Psoas muscle (tissue), 8 donors: ENCODE measurements around the gene VPS41. TPM values are rescaled to one million over a fixed set of nuclear protein-coding genes. Genes with fewer than 3 reads are reported as not detected.

Experiments
- ATAC-seq, 4 donors: fragments of 200-7000 bp; cut with Tn5 transposase; one replicate each; pipeline ENCODE4 v1.9.1; 2020; ENCODE audit warnings: moderate library complexity in 3 of 4, mild to moderate bottlenecking in 2 of 4
- DNase-seq, 2 donors: peaks; one replicate each; pipeline ENCODE4 v3.0.0-alpha.2; 2020
- H3K27ac ChIP-seq: fragments of 200-600 bp; one replicate; pipeline ENCODE4 v1.8.0; 2022
- H3K27me3 ChIP-seq, 3 donors: fragments of 200-600 bp in 1 of 3; one replicate each; pipeline versions ENCODE4 v1.6.1 to v1.8.0; 2013 to 2022; ENCODE audit warnings: low read length in 2 of 3, mild to moderate bottlenecking in 2 of 3, moderate library complexity in 1 of 3; ENCODE audit not compliant: insufficient read depth in 3 of 3
- H3K36me3 ChIP-seq, 2 donors: fragments of 200-600 bp in 1 of 2; one replicate each; pipeline versions ENCODE4 v1.6.1 to v1.8.0; 2013 to 2022; ENCODE audit warnings: low read depth in 1 of 2, mild to moderate bottlenecking in 1 of 2, moderate library complexity in 1 of 2; ENCODE audit not compliant: insufficient read depth in 1 of 2
- H3K4me1 ChIP-seq: fragments of 200-600 bp; one replicate; pipeline ENCODE4 v1.8.0; 2022
- H3K4me3 ChIP-seq: fragments of 200-600 bp; one replicate; pipeline ENCODE4 v1.8.0; 2022; ENCODE audit warnings: mild to moderate bottlenecking
- H3K9me3 ChIP-seq: fragments of 200-600 bp; one replicate; pipeline ENCODE4 v1.8.0; 2022
- WGBS, 3 donors: extraction: QIAGEN DNeasy Blood & Tissue Kit; methylation state at CpG; one replicate each; pipeline versions ENCODE4 v1.1.6 to v1.1.7; 2013; 5-methylcytosine and 5-hydroxymethylcytosine counted together
- intact Hi-C, 2 donors: fragments of 100-400 bp; cut with DNase I; formaldehyde crosslinking; loops; one replicate each; pipeline versions ENCODE4 v1.11.0 to v1.14.2; 2022
- polyA plus RNA-seq, 3 donors: library from polyadenylated mRNA; stranded (reverse); fragments of 200-250 nt; gene quantifications; one replicate each; pipeline ENCODE4 v1.2.3, GENCODE V29; 2013
- total RNA-seq, 4 donors: library from RNA; stranded (reverse); fragmentation: NEBNext Ultra II Directional in 2 of 4; extraction: Animal tissue kit (Norgen Biotek cat#: 25700) in 2 of 4; gene quantifications; one replicate each; pipeline versions ENCODE4 v1.2.1 to v1.2.4, GENCODE V29; 2021 to 2023
- TF ChIP-seq, protein P1 (sequence below): fragments of 200-600 bp; IDR thresholded peaks from one replicate; pipeline ENCODE4 v1.8.0; 2022; ENCODE audit warnings: antibody characterized with exemption
- donor health status: healthy with polysubstance abuse.
- donor health status: DM: no; HTN: no; CAD: no; lungs with moderate emphysema.
- donor health status: Bipolar disorder and iron deficiency.
- donor health status: healthy.
- donor health status: DM: yes; HTN: yes; CAD: no.
- donor health status: DM: no; HTN: no; CAD: no.
- donor health status: DM: no; HTN: no; CAD: no.
- donor health status: DM: yes; HTN: yes; CAD: no.

VPS41 gene
- total and polyA plus RNA-seq, 7 donors: 4.6 to 28.3 (median 13.8) TPM

DNA sequence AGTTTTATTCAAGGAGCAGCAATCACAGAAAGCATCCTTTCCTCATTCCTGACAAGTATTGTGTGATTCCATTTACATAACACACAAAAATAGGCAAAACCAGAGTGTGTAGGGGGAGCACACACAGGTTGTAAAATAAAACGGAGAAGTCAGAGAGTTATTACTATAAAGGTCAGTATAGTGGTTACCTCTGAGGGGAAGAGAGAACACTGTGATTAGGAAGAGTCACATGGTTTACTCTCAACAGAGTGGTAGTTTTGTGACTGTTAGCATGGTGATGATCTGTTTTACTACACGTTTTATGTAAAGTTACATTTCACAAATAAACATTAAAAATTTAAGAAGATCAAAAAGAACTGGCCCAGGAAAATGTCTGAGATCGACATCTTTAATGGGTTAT, 74.6 kb downstream of the VPS41 start:
- H3K4me3 ChIP-seq: no peak overlapping the region
- ATAC-seq: no peak
- H3K27ac ChIP-seq: no peak overlapping the region
- H3K4me1 ChIP-seq: no peaks in the 10 kb centered on the region
- H3K9me3 ChIP-seq: no peaks in the 10 kb centered on the region
- H3K27me3 ChIP-seq: no peaks in the 10 kb centered on the region
- TF ChIP-seq, protein P1, sequence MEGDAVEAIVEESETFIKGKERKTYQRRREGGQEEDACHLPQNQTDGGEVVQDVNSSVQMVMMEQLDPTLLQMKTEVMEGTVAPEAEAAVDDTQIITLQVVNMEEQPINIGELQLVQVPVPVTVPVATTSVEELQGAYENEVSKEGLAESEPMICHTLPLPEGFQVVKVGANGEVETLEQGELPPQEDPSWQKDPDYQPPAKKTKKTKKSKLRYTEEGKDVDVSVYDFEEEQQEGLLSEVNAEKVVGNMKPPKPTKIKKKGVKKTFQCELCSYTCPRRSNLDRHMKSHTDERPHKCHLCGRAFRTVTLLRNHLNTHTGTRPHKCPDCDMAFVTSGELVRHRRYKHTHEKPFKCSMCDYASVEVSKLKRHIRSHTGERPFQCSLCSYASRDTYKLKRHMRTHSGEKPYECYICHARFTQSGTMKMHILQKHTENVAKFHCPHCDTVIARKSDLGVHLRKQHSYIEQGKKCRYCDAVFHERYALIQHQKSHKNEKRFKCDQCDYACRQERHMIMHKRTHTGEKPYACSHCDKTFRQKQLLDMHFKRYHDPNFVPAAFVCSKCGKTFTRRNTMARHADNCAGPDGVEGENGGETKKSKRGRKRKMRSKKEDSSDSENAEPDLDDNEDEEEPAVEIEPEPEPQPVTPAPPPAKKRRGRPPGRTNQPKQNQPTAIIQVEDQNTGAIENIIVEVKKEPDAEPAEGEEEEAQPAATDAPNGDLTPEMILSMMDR: no peak
- WGBS, 3 donors: 75 to 81% (median 76%) methylated on average over 3 of the region's 3 CpGs
- no peak for DNase-seq
- intact Hi-C loops: no loop called here
- no peaks in the 10 kb centered on the region for H3K36me3 ChIP-seq

DNA sequence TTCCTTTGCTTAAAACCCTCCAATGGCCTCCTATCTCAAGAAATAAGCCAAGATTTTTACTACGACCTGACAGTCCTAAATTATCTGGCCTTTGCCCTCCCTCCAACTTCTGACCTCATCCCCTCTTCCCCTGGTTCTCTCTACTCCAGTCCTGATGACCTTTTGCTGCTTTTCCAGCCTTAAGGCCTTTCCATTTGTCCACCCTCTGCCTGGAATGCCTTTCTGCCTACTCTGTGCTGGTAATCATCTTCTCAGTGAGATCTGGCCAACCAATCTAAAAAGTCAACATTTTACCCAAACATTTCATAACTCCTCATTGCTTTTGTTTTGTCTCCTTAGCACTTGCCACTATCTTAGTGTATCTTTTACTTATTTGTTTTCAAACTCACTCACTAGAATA, 75.7 kb downstream of the VPS41 start:
- no peak overlapping the region for H3K4me3 ChIP-seq
- H3K4me1 ChIP-seq: no peaks in the 10 kb centered on the region
- H3K9me3 ChIP-seq: no peaks in the 10 kb centered on the region
- no peaks in the 10 kb centered on the region for H3K36me3 ChIP-seq
- DNase-seq: no peak
- intact Hi-C loops: no loop called here
- 67 to 74% (median 67%) methylated on average over 1 of the region's 1 CpG for WGBS, 3 donors
- TF ChIP-seq, protein P1: no peak
- no peak for ATAC-seq
- no peaks in the 10 kb centered on the region for H3K27me3 ChIP-seq
- H3K27ac ChIP-seq: no peak overlapping the region

DNA sequence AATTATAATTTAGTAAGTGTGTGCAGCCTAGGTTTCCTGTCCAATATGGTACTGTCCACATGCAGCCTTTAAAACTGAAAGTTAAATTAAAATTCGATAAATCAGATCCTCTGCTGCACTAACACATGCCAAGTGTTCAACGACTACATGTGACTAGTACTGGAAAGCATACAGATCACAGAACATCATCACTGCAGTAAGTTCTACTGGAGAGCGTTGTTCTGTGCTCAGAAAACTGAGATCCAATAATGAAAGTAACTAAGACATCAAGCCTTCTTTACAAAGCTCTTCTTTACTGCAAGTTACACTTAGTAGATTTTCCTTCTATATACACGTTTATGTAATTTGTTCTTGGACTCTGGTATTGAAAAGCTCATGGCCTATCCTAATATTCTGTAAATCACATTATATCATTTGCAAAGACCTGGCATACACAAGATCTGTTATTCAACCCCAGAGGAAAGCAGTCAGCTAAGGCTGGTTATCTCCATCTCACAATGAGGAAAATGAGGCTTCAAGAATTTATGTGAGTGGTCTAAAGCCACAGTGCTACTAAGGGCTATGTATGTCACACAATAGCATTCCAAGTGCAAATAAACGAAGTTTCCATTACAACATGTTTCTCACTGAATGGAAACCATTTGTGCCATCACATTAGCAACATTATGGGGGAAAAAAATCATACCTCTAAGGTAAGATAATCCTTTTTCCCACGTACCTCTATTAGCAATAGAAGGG, 77.6 kb downstream of the VPS41 start:
- WGBS, 3 donors: 71 to 82% (median 74%) methylated on average over 6 of the region's 6 CpGs
- TF ChIP-seq, protein P1: no peak
- no peak overlapping the region for H3K4me3 ChIP-seq
- H3K9me3 ChIP-seq: no peaks in the 10 kb centered on the region
- H3K36me3 ChIP-seq: no peaks in the 10 kb centered on the region
- H3K27ac ChIP-seq: no peak overlapping the region
- intact Hi-C loops: no loop called here
- ATAC-seq: no peak
- no peaks in the 10 kb centered on the region for H3K27me3 ChIP-seq
- no peak for DNase-seq
- no peaks in the 10 kb centered on the region for H3K4me1 ChIP-seq

DNA sequence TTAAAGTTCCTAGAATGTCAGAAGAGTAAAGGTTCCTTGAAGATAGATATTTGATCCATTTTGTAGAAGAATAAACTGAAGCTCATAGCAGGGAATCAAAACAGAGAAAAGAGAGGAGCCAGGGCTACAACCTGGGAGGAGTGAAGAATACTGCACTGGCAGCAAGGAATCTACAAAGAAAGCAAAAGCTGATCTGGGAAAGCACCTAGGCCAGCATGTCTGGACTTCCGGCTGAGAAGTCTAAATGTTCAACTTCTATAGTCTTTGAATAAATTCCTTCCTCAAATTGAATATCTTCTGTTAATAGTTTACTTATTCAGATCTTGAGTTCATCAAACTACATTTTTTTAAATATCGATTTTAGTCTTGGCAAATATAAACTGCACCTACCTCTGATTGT, 78.2 kb downstream of the VPS41 start:
- no peaks in the 10 kb centered on the region for H3K27me3 ChIP-seq
- no peak overlapping the region for H3K27ac ChIP-seq
- intact Hi-C loops: no loop called here
- TF ChIP-seq, protein P1: no peak
- H3K4me1 ChIP-seq: peaks cover 3% of the 10 kb centered on the region
- no peaks in the 10 kb centered on the region for H3K9me3 ChIP-seq
- no peak for DNase-seq
- H3K36me3 ChIP-seq: no peaks in the 10 kb centered on the region
- WGBS, 3 donors: 79 to 85% (median 81%) methylated on average over 2 of the region's 2 CpGs
- ATAC-seq: no peak
- no peak overlapping the region for H3K4me3 ChIP-seq
